G401 (cell line): ENCODE measurements around the gene KCNH1. TPM values are rescaled to one million over a fixed set of nuclear protein-coding genes. Genes with fewer than 3 reads are reported as not detected.

Source experiments
- DNase-seq: peaks from one replicate; pipeline ENCODE4 v3.0.0-alpha.2; 2015; ENCODE audit warnings: low spot score
- in situ Hi-C: cut with HindIII; loops from 2 replicates; pipeline ENCODE4 v1.10.0; 2016; ENCODE audit warnings: low sequenced_read_pairs, mixed read lengths
- total RNA-seq: library from RNA; depleted of rRNA; stranded (reverse); fragments of >200 nt; shearing (Covaris generic); gene quantifications from 2 replicates; pipeline ENCODE4 v1.2.3, GENCODE V29; 2014

KCNH1 gene
- total RNA-seq, 1 experiment from 2014 or later: 0.14 TPM

- DNase-seq: peak; percentile 98
- in situ Hi-C loops: no loop called here
Observed at GRCh38 chr1:210901981-210902770, 231.8 kb downstream of the KCNH1 start.

DNA sequence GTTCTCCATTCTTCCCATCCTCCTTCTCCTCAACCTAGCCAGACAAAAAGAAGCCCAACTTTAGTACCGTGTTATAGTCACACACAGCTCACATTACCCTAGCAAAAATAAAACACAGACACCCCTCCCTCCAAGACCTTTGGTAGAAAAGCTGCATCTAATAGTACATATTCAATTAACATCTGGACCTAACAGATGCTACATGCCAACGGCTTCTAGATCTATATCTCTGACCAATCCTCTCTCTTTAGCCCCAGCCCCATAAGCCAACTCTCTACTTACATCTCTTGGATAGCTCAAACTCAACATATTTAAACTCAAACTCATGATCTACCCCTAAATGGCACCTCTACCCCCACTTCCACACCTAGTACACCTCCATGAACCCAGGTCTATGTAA, 233.1 kb downstream of the KCNH1 start:
- in situ Hi-C loops: no loop called here
- DNase-seq: no peak

GRCh38 chr1:210900079-210900478, 233.9 kb downstream of the KCNH1 start:
- in situ Hi-C loops: no loop called here
- no peak for DNase-seq

GRCh38 chr1:210899676-210900075, 234.3 kb downstream of the KCNH1 start:
- in situ Hi-C loops: no loop called here
- no peak for DNase-seq

- in situ Hi-C loops: no loop called here
- DNase-seq: no peak
Observed at GRCh38 chr1:210898473-210898872, 235.5 kb downstream of the KCNH1 start.

GRCh38 chr1:210883821-210884220, 250.1 kb downstream of the KCNH1 start:
- DNase-seq: no peak
- in situ Hi-C loops: no loop called here

GRCh38 chr1:210882414-210883221, 251.3 kb downstream of the KCNH1 start:
- DNase-seq: no peak
- in situ Hi-C loops: no loop called here

DNA sequence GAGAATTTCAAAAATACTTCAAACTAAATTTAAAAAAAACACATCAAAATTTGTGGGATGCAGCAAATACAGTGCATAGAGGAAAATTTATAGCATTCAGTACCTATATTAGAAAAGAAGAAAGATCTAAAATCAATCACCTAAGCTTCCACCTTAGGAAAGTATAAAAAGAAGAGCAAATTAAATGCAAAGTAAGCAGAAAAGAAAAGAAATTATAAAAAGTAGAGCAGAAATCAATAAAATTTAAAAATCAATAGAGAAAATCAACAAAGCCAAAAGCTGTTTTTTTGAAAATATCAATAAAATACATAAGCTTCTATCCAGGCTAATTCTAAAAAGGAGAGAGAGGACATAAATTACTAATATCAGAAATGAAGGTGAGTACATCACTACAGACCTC, 255.4 kb downstream of the KCNH1 start:
- in situ Hi-C loops: no loop called here
- no peak for DNase-seq

GRCh38 chr1:210876275-210876674, 257.7 kb downstream of the KCNH1 start:
- in situ Hi-C loops: no loop called here
- DNase-seq: no peak

GRCh38 chr1:210866532-210866931, 267.4 kb downstream of the KCNH1 start:
- in situ Hi-C loops: no loop called here
- no peak for DNase-seq

GRCh38 chr1:210857705-210858104, 276.2 kb downstream of the KCNH1 start:
- DNase-seq: no peak
- in situ Hi-C loops: no loop called here

DNA sequence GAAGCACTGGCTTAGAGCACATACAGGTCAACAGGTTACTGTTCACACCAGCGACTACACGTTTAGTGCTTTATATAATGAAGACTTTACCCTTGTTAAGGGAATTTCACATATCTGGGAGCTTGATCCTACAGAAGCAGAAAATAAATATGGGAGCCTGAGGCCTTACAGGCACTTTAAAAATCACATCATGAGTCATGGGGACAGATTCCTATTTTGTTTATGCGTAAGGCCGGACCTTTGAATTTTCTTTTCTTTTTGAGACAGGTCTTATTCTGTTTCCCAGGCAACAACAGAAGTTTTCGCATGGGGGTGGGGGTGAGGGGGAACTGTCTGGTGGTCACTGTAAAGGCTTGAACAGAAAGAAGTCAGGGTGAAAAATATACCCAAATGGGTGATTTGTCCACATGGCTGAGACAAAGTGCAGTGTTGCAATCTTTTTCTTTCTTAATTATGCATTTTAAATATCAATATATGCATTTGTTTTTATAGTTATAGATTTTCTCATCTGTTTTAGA, 276.7 kb downstream of the KCNH1 start:
- in situ Hi-C loops: no loop called here

GRCh38 chr1:210855440-210855839, 278.5 kb downstream of the KCNH1 start:
- in situ Hi-C loops: no loop called here
- no peak for DNase-seq

More for the DNA sequence above, 276.7 kb downstream of the KCNH1 start:
- DNase-seq: no peak

GRCh38 chr1:210853276-210853675, 280.7 kb downstream of the KCNH1 start:
- DNase-seq: no peak
- in situ Hi-C loops: no loop called here

GRCh38 chr1:210850556-210850955, 283.4 kb downstream of the KCNH1 start:
- peak; percentile 68 for DNase-seq
- in situ Hi-C loops: no loop called here

GRCh38 chr1:210848474-210848873, 285.5 kb downstream of the KCNH1 start:
- DNase-seq: no peak
- in situ Hi-C loops: no loop called here

DNA sequence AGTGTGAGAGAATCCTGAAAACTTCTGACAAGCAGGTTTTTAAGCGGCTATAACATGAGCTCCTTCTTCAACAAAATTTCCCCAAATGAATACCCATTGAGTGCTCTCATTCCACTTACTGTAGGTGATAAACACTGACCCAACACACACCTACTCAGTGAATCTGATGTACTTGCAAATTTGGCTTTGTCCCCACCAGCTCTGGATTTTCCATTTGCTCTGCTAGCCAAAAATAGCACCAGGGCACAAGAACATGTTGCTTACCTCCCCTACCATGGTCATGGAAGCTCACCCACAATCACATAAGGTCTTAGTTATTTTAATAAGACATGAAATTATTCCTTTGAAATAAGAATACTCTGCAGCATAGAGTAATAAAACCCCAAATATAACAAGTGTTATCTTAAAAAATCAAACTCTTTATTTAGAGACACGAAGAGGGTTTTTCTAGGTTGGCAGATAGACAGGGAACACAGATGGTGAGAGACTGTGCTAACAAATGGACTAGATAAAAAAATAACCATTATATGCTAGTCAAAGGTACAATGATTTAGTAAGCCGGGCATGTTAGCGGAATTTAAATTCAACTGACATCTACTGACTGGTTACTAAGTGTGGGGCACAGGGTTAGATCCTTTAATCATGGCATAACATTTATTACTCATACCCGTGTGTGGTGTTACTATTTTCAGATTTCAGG, 291.9 kb downstream of the KCNH1 start:
- DNase-seq: peak; percentile 99
- in situ Hi-C loops: no loop called here

GRCh38 chr1:210830034-210831028, 303.6 kb downstream of the KCNH1 start:
- in situ Hi-C loops: no loop called here
- no peak for DNase-seq
